Tibial nerve (tissue), 4 donors: ENCODE data around the gene COMMD7.

ENCODE experiments used
- EP300 ChIP-seq, 2 donors: sonication (generic); formaldehyde crosslinking; IDR thresholded peaks; one replicate each; pipeline ENCODE4 v1.6.1; 2017; ENCODE audit warnings: antibody characterized with exemption in 2 of 2, mild to moderate bottlenecking in 1 of 2
- POLR2A ChIP-seq, 2 donors: fragments of 450-650 bp; IDR thresholded peaks; one replicate each; pipeline ENCODE4 v1.6.1; 2017; ENCODE audit warnings: antibody characterized with exemption in 2 of 2, mild to moderate bottlenecking in 2 of 2, moderate library complexity in 2 of 2
- TF ChIP-seq, protein P1 (sequence below), 5 experiments: fragments of 200-600 bp in 3 of 5; fragments of 450-650 bp in 2 of 5; sonication (generic) in 3 of 5; IDR thresholded peaks; one replicate each; pipeline ENCODE4 v1.5.1; 2016 to 2019; ENCODE audit warnings: antibody characterized with exemption in 5 of 5, mild to moderate bottlenecking in 3 of 5, moderate library complexity in 2 of 5

DNA sequence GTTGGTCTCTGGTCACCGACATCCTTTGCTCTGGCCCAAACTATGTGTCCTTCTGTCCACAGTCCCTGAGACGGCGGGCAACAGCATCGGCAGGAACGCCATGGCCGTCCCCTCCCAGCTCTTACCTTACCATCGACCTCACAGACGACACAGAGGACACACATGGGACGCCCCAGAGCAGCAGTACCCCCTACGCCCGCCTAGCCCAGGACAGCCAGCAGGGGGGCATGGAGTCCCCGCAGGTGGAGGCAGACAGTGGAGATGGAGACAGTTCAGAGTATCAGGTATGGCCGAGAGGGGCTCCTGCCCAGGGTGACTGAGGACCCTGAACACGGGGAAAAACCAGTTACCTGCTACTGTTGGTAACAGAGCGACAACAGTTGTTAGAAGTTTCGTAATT is 43.9 kb upstream of the COMMD7 start:
- TF ChIP-seq POLR2A (IDR thresholded peaks at IDR 0.05) (no peak), EP300 (IDR thresholded peaks at IDR 0.05) (no peak)
- TF ChIP-seq, protein P1, sequence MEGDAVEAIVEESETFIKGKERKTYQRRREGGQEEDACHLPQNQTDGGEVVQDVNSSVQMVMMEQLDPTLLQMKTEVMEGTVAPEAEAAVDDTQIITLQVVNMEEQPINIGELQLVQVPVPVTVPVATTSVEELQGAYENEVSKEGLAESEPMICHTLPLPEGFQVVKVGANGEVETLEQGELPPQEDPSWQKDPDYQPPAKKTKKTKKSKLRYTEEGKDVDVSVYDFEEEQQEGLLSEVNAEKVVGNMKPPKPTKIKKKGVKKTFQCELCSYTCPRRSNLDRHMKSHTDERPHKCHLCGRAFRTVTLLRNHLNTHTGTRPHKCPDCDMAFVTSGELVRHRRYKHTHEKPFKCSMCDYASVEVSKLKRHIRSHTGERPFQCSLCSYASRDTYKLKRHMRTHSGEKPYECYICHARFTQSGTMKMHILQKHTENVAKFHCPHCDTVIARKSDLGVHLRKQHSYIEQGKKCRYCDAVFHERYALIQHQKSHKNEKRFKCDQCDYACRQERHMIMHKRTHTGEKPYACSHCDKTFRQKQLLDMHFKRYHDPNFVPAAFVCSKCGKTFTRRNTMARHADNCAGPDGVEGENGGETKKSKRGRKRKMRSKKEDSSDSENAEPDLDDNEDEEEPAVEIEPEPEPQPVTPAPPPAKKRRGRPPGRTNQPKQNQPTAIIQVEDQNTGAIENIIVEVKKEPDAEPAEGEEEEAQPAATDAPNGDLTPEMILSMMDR (IDR thresholded peaks at IDR 0.05), result no peak
